ENCODE data around the gene FAM83G.

DNA sequence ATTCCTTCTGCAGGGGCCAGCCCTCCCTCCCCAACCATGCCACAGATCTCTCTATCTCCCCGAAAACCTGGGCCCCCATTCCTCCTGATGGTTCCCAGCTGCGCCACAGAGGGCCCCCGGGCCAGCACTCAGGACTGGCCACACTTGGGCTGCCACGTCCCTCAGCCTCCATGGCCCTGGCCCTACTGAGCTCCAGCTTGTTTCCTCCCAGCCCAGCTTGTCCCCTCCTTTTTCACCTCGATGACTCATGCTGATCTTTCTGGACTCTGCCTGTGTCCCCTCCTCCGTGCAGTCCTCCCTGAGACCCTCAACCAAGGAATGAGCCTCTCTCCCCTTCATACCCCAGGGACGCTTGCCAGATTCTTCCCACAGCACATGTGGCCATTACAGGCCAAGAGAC is 10.9 kb upstream of the FAM83G start:
- TF ChIP-seq EZH2 (IDR thresholded peaks at IDR 0.05) (no peak), POLR2AphosphoS5 (IDR thresholded peaks at IDR 0.05; ENCODE audit: borderline replicate concordance, low read depth, low read length) (no peak), FOXP2 (optimal IDR thresholded peaks at IDR 0.05; ENCODE audit: control extremely low read depth, extremely low read length, insufficient read depth) (no peak)
